OCI-LY7 (cell line): ENCODE results near the gene NEURL4. TPM values are rescaled to one million over a fixed set of nuclear protein-coding genes. Genes with fewer than 3 reads are reported as not detected.

Source experiments
- BruUV-seq: library from RNA; stranded (reverse); fragments of 400-500 nt; replicated peaks from 2 replicates; lab custom pipeline; 2021; lab: Mats Ljungman, UMichigan
- CTCF ChIA-PET: fragments of 300-600 bp; sonication (Branson Sonifier 250); formaldehyde crosslinking; loops from one replicate; lab custom pipeline; 2022; ENCODE audit warnings: antibody characterized with exemption; ENCODE audit not compliant: unreplicated experiment; lab: Charles Lee
- POLR2A ChIA-PET: fragments of 300-600 bp; sonication (Branson Sonifier 250); formaldehyde crosslinking; loops from one replicate; lab custom pipeline; 2022; ENCODE audit warnings: antibody characterized with exemption; lab: Charles Lee
- DNase-seq: peaks from one replicate; pipeline ENCODE4 v3.0.0-alpha.2; 2015; ENCODE audit warnings: low spot score
- H2AFZ ChIP-seq: fragments of 200-600 bp; sonication (generic), shearing (Covaris generic); 2 replicates; pipeline ENCODE4 v1.6.1; 2014; ENCODE audit warnings: mild to moderate bottlenecking, antibody characterized with exemption, low read length, moderate library complexity
- H3K27ac ChIP-seq: fragments of 200-600 bp; sonication (generic); 2 replicates; pipeline ENCODE4 v1.5.1; 2014; ENCODE audit warnings: mixed run types, low read depth, mild to moderate bottlenecking, moderate library complexity, low read length, inconsistent platforms; ENCODE audit not compliant: poor library complexity, severe bottlenecking
- H3K36me3 ChIP-seq: fragments of 200-600 bp; sonication (generic); 2 replicates; pipeline ENCODE4 v1.6.1; 2014; ENCODE audit warnings: mild to moderate bottlenecking, antibody characterized with exemption, low read length, moderate library complexity, mixed read lengths; ENCODE audit not compliant: insufficient read depth
- H3K4me1 ChIP-seq: fragments of 200-600 bp; sonication (generic); 2 replicates; pipeline ENCODE4 v1.5.1; 2014; ENCODE audit warnings: mild to moderate bottlenecking, low read length; ENCODE audit not compliant: insufficient read depth, poor library complexity, severe bottlenecking
- H3K4me2 ChIP-seq: fragments of 200-600 bp; sonication (generic); 2 replicates; pipeline ENCODE4 v1.6.1; 2014; ENCODE audit warnings: mild to moderate bottlenecking, low read length
- H3K4me3 ChIP-seq: fragments of 200-600 bp; sonication (generic); 2 replicates; pipeline ENCODE4 v1.5.1; 2014; ENCODE audit warnings: mild to moderate bottlenecking, low read depth, low read length; ENCODE audit not compliant: poor library complexity, severe bottlenecking
- H3K79me2 ChIP-seq: fragments of 200-600 bp; sonication (generic); 2 replicates; pipeline ENCODE4 v1.6.1; 2016; ENCODE audit warnings: low read depth, mild to moderate bottlenecking, low read length, moderate library complexity, mixed read lengths; ENCODE audit not compliant: insufficient read depth
- H3K9me2 ChIP-seq: fragments of 200-600 bp; sonication (generic); 2 replicates; pipeline ENCODE4 v1.6.1; 2016; ENCODE audit warnings: mild to moderate bottlenecking, low read length, mixed read lengths; ENCODE audit not compliant: insufficient read depth
- H3K9me3 ChIP-seq: fragments of 200-600 bp; sonication (generic); 2 replicates; pipeline ENCODE4 v1.6.1; 2014; ENCODE audit warnings: mild to moderate bottlenecking, mixed run types, low read length, mixed read lengths
- H4K20me1 ChIP-seq: fragments of 200-600 bp; sonication (generic); 2 replicates; pipeline ENCODE4 v1.6.1; 2014; ENCODE audit warnings: mild to moderate bottlenecking, antibody characterized with exemption, low read length, moderate library complexity, mixed read lengths; ENCODE audit not compliant: insufficient read depth
- CTCF ChIP-seq: fragments of 200-600 bp; sonication (generic); conservative IDR thresholded peaks from 2 replicates; pipeline ENCODE4 v1.5.1; 2014; ENCODE audit warnings: mild to moderate bottlenecking, antibody characterized with exemption, low read length, moderate library complexity, mixed read lengths
- EZH2phosphoT487 ChIP-seq: fragments of 200-600 bp; sonication (generic); IDR thresholded peaks from 2 replicates; pipeline ENCODE4 v1.6.1; 2018; ENCODE audit warnings: low read depth, borderline replicate concordance, mild to moderate bottlenecking, mixed run types, antibody characterized with exemption, low read length, moderate library complexity, mixed read lengths
- intact Hi-C: fragments of 100-400 bp; cut with micrococcal nuclease; formaldehyde crosslinking; loops from one replicate; pipeline ENCODE4 v1.10.0; 2022; ENCODE audit not compliant: unreplicated experiment
- total RNA-seq, 2 experiments: library from RNA; depleted of rRNA in 1 of 2; stranded (reverse); fragments of >200 nt in 1 of 2; shearing (Covaris generic) in 1 of 2; gene quantifications; 2 replicates each; pipeline ENCODE4 v1.2.3, GENCODE V29; 2014 to 2022

Gene NEURL4
- total RNA-seq, 2 experiments from 2014 or later = 34.7 to 66.8 TPM

GRCh38 chr17:7280519-7281073 is 48.5 kb downstream of the NEURL4 start:
- intact Hi-C loops = loop anchor here (1.0 to 2.0 kb wide), 5 partner anchors 16 to 235 kb away; partner anchors contain the start of genes ACAP1, KCTD11 and TMEM102
- Histone ChIP-seq H3K4me2 (peak overlapping the region; percentile 88), H3K9me3 (no peaks in the 10 kb centered on the region), H3K4me3 (peak overlapping the region; percentile 59), H3K9me2 (no peaks in the 10 kb centered on the region), H3K79me2 (no peaks in the 10 kb centered on the region), H3K36me3 (no peaks in the 10 kb centered on the region), H2AFZ (peak overlapping the region; percentile 85; the same call in 1 of the 2 replicates), H3K27ac (peak overlapping the region; percentile 57), H4K20me1 (no peaks in the 10 kb centered on the region), H3K4me1 (peaks cover 32% of the 10 kb centered on the region)
- peak; percentile 96 for TF ChIP-seq CTCF
- no peak for TF ChIP-seq EZH2phosphoT487
- ChIA-PET POLR2A (interaction anchor here (0.6 to 1.3 kb wide), 3 partner anchors 11 to 24 kb away, joined by 3 to 5 read pairs (median 3); no protein-coding TSS in a partner anchor), CTCF (interaction anchor here (0.5 to 1.0 kb wide), 3 partner anchors 16 to 203 kb away, joined by 3 to 4 read pairs (median 4); partner anchors contain the start of gene POLR2A)
- DNase-seq = peak; percentile 92
- no TSS peak for BruUV-seq

- peaks cover 32% of the 10 kb centered on the region for H3K4me1 ChIP-seq
- H3K79me2 ChIP-seq = no peaks in the 10 kb centered on the region
- TF ChIP-seq CTCF = no peak
- no peak for TF ChIP-seq EZH2phosphoT487
- ChIA-PET POLR2A (no interaction called here), CTCF (no interaction called here)
- H3K36me3 ChIP-seq = no peaks in the 10 kb centered on the region
- H3K27ac ChIP-seq = no peak overlapping the region
- no TSS peak for BruUV-seq
- no peak overlapping the region for H2AFZ ChIP-seq
- H3K9me3 ChIP-seq = no peaks in the 10 kb centered on the region
- no peak overlapping the region for H3K4me3 ChIP-seq
- H4K20me1 ChIP-seq = no peaks in the 10 kb centered on the region
- intact Hi-C loops = no loop called here
- DNase-seq = no peak
- no peak overlapping the region for H3K4me2 ChIP-seq
- H3K9me2 ChIP-seq = no peaks in the 10 kb centered on the region
These were observed 49.7 kb downstream of the NEURL4 start for GRCh38 chr17:7279448-7279847.

GRCh38 chr17:7266784-7267183 is 62.4 kb downstream of the NEURL4 start:
- BruUV-seq = no TSS peak
- TF ChIP-seq EZH2phosphoT487 (no peak), CTCF (no peak)
- H3K36me3 ChIP-seq = no peaks in the 10 kb centered on the region
- H3K9me2 ChIP-seq = no peaks in the 10 kb centered on the region
- H3K4me1 ChIP-seq = peaks cover 17% of the 10 kb centered on the region
- no peak for DNase-seq
- no peaks in the 10 kb centered on the region for H3K9me3 ChIP-seq
- H3K27ac ChIP-seq = no peak overlapping the region
- H2AFZ ChIP-seq = no peak overlapping the region
- no peak overlapping the region for H3K4me3 ChIP-seq
- POLR2A ChIA-PET = interaction anchor here (0.7 to 1.2 kb wide), 2 partner anchors 30 to 94 kb away, joined by 3 to 4 read pairs; no protein-coding TSS in a partner anchor
- CTCF ChIA-PET = no interaction called here
- H3K4me2 ChIP-seq = no peak overlapping the region
- no peaks in the 10 kb centered on the region for H3K79me2 ChIP-seq
- no peaks in the 10 kb centered on the region for H4K20me1 ChIP-seq
- intact Hi-C loops = no loop called here
